ENCODE measurements around the gene MEDAG. TPM values are rescaled to one million over a fixed set of nuclear protein-coding genes. Genes with fewer than 3 reads are reported as not detected.

MEDAG gene
- total RNA-seq, 1 donor from 2014 or later, result 4.7 TPM

DNA sequence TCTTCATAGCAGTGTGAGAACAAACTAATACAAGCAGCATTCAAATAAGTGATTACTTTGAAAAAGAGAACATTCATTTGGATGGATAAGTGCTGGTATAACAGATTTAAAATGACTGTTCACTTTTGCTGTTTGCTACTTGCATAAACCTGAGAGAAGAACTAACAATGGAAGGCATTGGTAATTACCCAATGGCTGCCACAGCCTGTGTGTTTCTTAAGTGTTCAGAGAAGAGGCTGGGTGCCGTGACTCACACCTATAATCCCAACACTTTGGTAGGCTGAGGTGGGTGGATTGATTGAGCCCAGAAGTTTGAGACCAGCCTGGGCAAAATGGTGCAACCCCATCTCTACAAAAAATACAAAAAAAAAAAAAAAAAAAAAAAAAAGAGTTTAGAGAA lies 21.5 kb downstream of the MEDAG start:
- DNase-seq (ENCODE audit: missing footprints) (no peak), ATAC-seq (no peak)
- intact Hi-C loops (cut with DNase I), result no loop called here

DNA sequence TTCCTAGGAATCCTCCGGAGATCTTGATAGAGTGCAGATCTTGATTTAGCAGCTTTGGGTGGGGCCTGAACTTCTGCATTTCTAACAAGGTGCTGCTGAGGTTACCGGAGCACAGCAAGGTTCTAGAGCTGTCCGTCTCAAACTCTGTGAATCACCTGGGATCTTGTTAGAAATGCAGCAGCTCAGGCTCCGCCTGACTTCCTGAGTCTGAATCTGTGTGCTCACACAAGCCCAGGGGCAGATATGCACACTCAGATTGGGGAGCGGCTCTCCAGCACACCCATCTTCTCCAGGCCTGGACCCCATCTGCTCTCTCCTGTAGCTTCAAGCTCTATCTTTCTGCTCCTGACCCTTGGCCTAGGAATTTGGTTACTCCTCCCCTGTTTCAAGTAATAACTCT lies 22.9 kb downstream of the MEDAG start:
- ATAC-seq (no peak), DNase-seq (ENCODE audit: missing footprints) (no peak)
- intact Hi-C loops (cut with DNase I), result no loop called here

DNA sequence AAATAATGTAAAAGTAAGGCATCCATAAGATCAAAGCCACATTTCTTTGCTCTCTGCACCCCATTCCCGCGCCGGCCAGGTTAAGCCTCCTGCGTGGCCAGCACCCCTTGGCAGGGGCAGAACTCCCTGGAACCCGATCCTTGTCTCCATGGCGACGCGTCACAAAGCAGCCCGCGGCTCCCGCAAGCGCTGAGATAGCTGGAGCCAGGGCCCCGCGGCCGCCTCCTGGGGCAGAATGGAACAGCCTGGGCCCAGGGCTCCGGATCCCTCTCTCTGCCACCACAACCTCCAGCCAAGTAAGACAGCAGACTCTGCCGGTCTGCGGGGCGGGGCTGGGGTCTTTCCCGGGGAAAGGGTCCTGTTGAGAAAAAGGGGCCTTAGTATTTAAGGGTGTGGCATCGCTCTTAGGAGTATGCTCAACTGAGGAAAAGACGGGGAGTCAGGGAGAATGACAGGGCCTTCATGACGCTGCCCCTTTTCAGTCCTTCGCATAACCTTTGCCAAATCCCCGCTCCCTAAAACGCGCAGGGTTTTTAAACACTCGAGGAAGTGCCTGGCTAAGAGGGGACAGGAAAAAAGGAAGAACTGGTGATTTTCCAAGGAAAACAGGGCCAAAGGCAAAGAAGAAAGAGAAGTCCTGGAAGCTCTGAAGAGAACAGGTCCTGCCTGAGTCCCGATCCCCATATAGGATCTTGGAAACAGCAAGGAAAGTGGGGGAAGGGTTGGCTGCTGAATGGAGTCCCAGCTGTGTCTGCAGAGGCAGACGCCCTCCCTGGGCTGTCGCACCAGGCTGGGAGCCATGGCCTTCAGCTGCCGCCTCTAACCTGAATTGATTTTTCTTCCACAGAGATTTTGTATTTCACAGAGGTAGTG lies 26.6 kb downstream of the MEDAG start, which contains the start of gene TEX26:
TSS of gene TEX26 (plus strand) at position 176 of the 873 bp plus-strand sequence. CDS start at position 236, 60 bp downstream.
- DNase-seq (ENCODE audit: missing footprints) (peak; percentile 49), ATAC-seq (peak; percentile 49)
- intact Hi-C loops (cut with DNase I), result no loop called here

DNA sequence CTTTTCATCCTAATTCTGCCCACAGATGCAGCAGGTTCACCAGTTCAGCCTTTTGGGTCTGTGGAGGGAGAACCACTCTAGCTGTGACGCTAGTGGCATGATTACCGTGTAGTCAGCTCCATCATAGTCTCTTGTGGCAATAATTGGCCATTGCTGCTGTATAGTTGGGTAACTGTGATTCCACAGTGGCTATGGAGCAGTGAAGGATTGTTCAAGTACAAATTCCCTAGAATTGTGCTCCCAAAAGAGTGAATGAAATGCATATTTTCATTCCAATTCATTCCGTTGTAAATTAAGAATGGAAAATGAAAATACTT lies 27.2 kb downstream of the MEDAG start:
- DNase-seq (ENCODE audit: missing footprints), result no peak
- intact Hi-C loops (cut with DNase I), result no loop called here
- peak; percentile 74 for ATAC-seq

DNA sequence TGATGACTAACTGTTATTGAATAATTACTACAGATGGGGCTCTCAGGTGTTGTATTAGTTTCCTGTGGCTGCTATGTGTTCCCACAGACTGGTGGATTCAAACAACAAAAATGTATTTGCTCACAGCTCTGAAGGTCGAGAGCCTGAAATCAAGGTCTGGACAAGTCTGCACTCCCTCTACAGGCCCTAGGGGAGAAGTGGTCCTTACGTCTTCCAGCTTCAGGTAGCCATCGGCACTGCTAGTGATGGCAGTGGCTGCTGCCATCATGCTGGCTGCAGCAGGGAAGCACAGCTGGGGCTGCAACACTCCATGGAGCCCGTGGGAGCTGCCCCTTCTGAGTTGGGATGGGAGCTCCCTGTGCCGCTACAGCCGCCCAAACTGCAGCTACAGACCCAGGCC lies 28.3 kb downstream of the MEDAG start:
- no peak for DNase-seq (ENCODE audit: missing footprints)
- intact Hi-C loops (cut with DNase I), result no loop called here
- ATAC-seq, result no peak

DNA sequence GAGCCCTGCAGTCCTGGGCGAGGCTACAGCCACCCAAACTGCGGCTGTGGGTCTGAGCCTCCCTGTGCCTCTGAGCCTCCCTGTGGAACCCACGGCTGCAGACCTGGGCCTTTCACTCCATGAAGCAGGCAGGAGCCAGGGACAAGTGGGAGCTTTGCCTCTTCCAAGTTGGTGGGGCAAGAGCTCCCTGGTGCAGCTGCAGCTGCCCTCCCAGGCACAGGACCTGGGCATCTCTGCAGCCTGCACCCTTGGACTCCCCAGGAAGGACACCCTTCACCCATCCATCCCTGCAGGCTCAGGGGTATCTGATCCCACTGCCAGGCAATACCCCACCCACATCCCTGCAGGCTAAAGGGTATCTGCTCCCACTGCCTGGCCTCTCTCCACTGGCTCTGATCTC lies 28.7 kb downstream of the MEDAG start:
- DNase-seq (ENCODE audit: missing footprints), result no peak
- intact Hi-C loops (cut with DNase I), result no loop called here

DNA sequence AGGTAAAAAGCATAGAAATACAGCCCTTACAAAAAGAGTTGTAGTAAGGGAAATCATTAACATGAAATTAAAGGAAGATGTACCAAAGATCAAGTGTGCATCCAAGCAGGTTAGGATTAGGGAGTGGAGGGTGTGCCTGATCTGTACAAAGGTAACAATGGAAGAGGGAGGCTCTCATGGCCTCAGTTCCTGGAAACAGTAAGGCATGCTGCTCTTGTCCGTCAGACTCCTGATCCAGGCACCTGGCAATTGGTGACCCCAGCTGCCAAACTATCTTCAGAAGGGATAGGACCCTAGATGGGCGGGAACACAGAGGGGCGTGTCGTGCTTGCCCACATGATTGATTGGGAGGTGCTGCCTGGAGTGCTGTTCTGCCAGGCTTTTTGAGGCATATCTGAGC lies 30.9 kb downstream of the MEDAG start:
- DNase-seq (ENCODE audit: missing footprints) (no peak), ATAC-seq (no peak)
- intact Hi-C loops (cut with DNase I), result no loop called here

More for the DNA sequence above, 28.7 kb downstream of the MEDAG start:
- ATAC-seq, result no peak

DNA sequence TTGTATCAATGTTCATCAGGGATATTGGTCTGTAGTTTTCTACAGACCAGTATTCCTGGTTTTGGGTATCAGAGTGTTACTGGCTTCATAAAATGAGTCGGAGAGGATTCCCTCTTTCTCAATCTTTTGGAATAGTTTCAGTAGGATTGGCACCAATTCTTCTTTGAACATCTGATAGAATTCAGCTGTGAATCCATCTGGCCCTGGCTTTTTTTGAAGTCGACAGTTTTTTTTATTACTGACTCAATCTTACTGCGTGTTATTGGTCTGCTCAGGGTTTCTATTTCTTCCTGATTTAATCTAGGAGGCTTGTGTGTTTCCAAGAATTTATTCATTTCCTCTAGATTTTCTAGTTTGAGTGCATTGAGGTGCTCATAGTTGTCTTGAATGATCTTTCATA lies 37.8 kb downstream of the MEDAG start:
- DNase-seq (ENCODE audit: missing footprints), result no peak
- intact Hi-C loops (cut with DNase I), result no loop called here
- no peak for ATAC-seq

DNA sequence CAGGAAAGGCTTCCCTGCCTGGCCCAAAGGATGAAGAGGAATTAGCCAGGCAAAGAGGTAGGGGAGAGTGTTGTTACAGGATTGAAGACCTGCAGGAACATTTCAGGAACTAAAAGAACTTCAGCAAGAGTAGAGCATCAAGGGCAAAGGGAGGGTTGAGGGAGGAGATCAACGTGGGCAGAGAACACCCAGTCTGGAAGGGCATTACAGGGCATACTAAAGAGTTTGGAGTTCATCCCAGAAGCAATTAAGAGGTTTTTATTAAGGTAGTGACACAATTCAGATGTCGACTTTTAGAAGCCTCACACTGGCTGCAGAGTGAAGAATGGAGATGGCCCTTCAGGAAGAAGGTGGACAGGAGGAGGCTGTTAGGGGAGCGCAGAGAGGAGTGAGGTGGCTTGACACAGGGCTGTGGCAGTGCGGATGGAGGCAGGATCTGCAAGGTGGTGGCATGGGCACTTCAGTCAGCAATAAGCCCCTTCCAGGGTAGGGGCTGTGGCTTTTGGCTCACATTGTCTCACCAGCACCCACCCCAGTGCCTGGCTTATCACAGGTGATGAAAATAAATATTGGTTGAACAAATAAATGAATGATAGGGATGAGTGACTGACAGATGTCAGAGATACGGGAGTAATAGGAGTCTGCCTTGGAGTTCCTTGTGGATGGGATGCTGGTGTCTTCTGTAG lies 51.3 kb downstream of the MEDAG start:
- intact Hi-C loops (cut with DNase I), result no loop called here
- peak; percentile 71 for ATAC-seq
- no peak for DNase-seq (ENCODE audit: missing footprints)

DNA sequence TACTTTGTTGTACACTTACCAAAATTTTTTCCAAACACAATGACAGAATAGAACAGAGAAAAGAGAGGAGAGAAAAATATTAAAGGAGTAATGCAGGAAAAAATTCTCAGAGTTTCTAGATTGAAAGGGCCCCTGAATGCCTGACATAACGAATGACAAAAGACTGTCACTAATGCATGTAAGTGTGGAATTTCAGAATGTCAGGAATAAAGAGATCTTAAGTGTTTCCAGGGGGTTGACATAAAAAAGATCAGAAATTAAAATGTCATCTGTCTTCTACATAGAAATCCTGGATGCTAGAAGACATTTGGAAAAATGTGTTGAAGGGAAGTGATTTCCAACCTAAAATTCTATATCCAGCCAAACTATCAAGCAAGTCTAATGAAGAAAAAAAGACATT lies 53.6 kb downstream of the MEDAG start:
- no peak for DNase-seq (ENCODE audit: missing footprints)
- no peak for ATAC-seq
- intact Hi-C loops (cut with DNase I), result no loop called here

DNA sequence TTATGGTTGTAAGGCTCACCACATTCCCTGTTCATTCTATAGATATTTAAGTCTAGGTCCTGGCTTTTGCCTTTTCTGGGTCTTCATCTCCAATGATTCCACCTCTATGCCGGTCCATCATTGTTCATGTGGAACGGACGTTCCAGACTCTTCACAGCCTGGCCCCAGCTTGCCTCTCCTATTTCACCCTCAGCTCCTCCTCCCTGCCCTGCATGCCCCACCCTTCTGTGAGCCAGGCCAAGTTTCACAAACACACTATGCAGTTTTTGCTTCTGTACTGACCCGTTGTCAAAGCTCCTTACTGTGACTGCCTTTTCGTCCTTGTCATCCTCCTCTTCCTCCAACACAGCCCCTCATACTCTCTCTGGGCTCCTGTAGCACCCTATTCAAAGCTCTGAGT lies 57.7 kb downstream of the MEDAG start:
- ATAC-seq (peak; percentile 54), DNase-seq (ENCODE audit: missing footprints) (no peak)
- intact Hi-C loops (cut with DNase I), result no loop called here

DNA sequence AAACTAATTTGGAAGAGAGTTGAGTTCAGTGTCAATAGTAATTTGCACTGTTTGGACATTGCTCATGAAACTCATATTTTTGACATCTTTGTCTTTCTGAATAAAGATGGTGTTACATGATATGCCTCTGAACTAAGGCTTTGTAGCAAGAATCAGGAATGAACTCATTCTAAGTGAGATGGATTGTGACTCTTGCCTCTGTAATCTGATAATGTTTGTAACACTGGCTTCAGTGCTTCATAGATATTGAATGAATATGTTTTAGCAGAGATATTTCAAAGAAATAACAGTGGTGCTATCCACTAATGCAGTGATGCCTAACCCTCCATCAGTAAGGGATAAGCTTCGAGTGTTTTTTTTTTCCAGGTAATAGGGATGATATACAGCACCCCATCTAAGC lies 59.3 kb downstream of the MEDAG start:
- DNase-seq (ENCODE audit: missing footprints), result no peak
- intact Hi-C loops (cut with DNase I), result no loop called here
- ATAC-seq, result no peak

DNA sequence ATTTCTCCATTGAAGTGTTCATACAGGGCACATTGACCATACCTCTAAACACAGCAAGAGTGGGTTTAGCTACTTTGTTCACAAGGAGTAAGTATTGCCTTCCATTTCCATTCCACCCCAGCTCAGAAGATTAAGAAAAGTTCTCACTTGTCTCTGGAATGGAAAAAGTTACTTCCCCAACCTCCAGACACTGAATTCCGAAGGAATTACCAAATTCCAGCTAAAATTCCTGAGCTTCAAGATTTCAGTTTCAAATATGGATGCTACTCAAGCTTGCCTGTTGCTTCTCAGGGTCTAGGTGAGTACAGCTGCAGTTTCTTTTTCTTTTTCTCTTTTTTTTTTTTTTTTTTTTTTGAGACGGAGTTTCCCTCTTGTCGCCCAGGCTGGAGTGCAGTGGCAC lies 60.0 kb downstream of the MEDAG start:
- no peak for ATAC-seq
- DNase-seq (ENCODE audit: missing footprints), result no peak
- intact Hi-C loops (cut with DNase I), result no loop called here

DNA sequence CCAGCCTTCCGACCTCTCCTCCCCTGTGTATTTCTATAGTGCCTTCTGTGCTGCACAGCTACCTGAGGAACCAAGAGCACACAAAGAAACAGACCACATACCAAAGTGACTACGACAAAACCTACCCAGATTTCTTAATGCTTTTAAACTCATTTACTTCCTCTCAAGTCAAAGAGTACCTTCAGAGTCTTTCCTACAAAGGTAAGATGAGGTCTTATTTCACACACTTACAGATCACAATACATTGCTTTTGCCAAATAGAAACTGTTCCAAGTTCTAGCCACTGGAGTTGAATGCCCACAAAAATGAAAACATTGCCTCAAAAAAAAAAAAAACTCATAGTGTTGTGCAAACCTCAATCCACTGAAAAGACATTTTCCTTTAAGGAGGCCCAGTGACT lies 62.8 kb downstream of the MEDAG start:
- ATAC-seq (no peak), DNase-seq (ENCODE audit: missing footprints) (no peak)
- intact Hi-C loops (cut with DNase I), result no loop called here

DNA sequence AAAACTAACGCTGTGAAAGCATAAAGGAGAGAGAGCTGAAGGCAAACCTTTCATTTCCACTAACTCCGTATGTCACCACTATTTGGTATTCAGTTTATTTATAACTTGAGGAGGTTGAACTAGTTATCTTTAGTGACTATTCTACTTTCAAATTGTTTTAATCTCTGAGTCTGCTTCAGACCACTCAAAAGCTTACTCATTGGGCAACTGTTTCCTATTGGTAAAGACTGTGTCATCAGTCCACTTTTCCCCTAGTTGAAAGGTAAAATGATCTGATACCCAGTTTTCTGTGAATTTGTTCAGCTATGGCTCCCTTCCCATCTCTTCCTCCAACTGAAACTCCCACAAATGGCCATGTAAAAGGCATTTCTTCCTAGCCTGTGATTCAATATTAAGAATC lies 65.5 kb downstream of the MEDAG start:
- ATAC-seq (no peak), DNase-seq (ENCODE audit: missing footprints) (no peak)
- intact Hi-C loops (cut with DNase I), result no loop called here

DNA sequence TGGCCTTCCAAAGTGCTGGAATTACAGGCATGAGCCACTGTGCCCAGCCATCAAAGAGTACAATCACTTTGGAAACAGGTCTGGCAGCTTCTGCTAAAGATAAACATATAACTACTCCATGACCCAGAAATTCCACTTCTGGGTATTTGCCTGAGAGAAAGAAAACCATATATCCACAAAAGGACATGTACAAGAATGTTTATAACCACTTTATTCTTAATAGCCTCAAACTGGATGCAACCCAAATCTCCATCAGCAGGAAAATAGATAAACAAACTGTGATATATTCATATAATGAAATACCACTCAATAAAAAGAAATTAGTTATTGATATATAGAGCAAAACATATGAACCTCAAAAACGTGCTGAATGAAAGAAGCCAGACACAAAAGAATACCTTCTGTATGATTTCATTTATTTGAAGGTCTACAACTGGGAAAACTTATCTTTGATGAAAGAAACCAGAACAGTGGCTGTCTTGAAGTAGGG lies 66.9 kb downstream of the MEDAG start:
- intact Hi-C loops (cut with DNase I), result no loop called here
- ATAC-seq, result no peak
- DNase-seq (ENCODE audit: missing footprints), result no peak

DNA sequence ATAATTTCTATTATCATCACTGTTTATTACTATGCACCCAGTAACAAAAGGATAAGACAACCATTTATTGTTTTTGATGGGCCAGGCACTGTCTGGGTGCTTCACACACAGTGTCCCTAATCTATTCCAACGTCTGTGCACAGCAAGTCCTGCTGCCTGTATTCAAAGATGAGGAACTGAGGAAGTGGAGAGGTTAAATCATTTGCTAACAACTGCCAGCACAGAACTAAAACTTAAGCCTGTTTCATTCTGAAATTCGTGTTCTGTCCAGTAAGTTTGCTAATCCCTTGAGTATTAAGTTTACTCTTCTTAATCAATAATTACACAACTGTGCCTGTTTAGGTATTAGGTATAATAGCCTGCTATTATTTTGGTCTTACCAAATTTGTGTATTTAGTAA lies 68.3 kb downstream of the MEDAG start:
- DNase-seq (ENCODE audit: missing footprints), result no peak
- no peak for ATAC-seq
- intact Hi-C loops (cut with DNase I), result no loop called here
